ENCODE data around the gene TENT5A. TPM values are rescaled to one million over a fixed set of nuclear protein-coding genes. Genes with fewer than 3 reads are reported as not detected.

Gene TENT5A
- total and polyA plus RNA-seq, 8 donors: 7.2 to 23.2 (median 10.0) TPM

- DNase-seq: no peak
- Histone ChIP-seq H3K27me3 (no peaks in the 10 kb centered on the region), H3K27ac (no peak overlapping the region), H3K36me3 (no peaks in the 10 kb centered on the region), H3K4me1 (peaks cover 15 to 32% of the 10 kb centered on the region in 2 donors), H3K9me3 (no peaks in the 10 kb centered on the region), H3K4me3 (no peak overlapping the region)
- TF ChIP-seq CTCF (IDR thresholded peaks at IDR 0.05): no peak
- intact Hi-C loops (cut with DNase I): no loop called here
- ATAC-seq: no peak
These were observed 10.6 kb upstream of the TENT5A start for GRCh38 chr6:81763051-81763450.

GRCh38 chr6:81762606-81763005, 10.1 kb upstream of the TENT5A start:
- Histone ChIP-seq H3K27me3 (no peaks in the 10 kb centered on the region), H3K36me3 (no peaks in the 10 kb centered on the region), H3K4me3 (no peak overlapping the region), H3K9me3 (no peaks in the 10 kb centered on the region), H3K27ac (no peak overlapping the region), H3K4me1 (peaks cover 15 to 32% of the 10 kb centered on the region in 2 donors)
- intact Hi-C loops (cut with DNase I): no loop called here
- no peak for DNase-seq
- no peak for TF ChIP-seq CTCF (IDR thresholded peaks at IDR 0.05)
- ATAC-seq: no peak

GRCh38 chr6:81762132-81762531, 9.7 kb upstream of the TENT5A start:
- ATAC-seq (no peak), DNase-seq (no peak)
- Histone ChIP-seq H3K9me3 (no peaks in the 10 kb centered on the region), H3K27ac (no peak overlapping the region), H3K36me3 (no peaks in the 10 kb centered on the region), H3K4me3 (no peak overlapping the region), H3K4me1 (peaks cover 10 to 27% of the 10 kb centered on the region in 2 donors), H3K27me3 (no peaks in the 10 kb centered on the region)
- intact Hi-C loops (cut with DNase I): no loop called here
- TF ChIP-seq CTCF (IDR thresholded peaks at IDR 0.05): no peak

GRCh38 chr6:81761197-81761596, 8.7 kb upstream of the TENT5A start:
- Histone ChIP-seq H3K36me3 (no peaks in the 10 kb centered on the region), H3K4me1 (peaks cover 3 to 18% of the 10 kb centered on the region in 2 donors), H3K27ac (no peak overlapping the region), H3K9me3 (no peaks in the 10 kb centered on the region), H3K4me3 (no peak overlapping the region), H3K27me3 (no peaks in the 10 kb centered on the region)
- ATAC-seq: no peak
- TF ChIP-seq CTCF (IDR thresholded peaks at IDR 0.05): no peak
- intact Hi-C loops (cut with DNase I): no loop called here
- DNase-seq: no peak

- Histone ChIP-seq H3K9me3 (no peaks in the 10 kb centered on the region), H3K4me1 (peaks cover 0 to 6% of the 10 kb centered on the region in 2 donors), H3K27ac (no peak overlapping the region), H3K27me3 (peaks cover 0 to 5% of the 10 kb centered on the region in 2 donors), H3K4me3 (no peak overlapping the region), H3K36me3 (no peaks in the 10 kb centered on the region)
- DNase-seq: no peak
- no peak for ATAC-seq
- intact Hi-C loops (cut with DNase I): no loop called here
- no peak for TF ChIP-seq CTCF (IDR thresholded peaks at IDR 0.05)
These were observed 7.3 kb upstream of the TENT5A start for GRCh38 chr6:81759782-81760181.

Data from left lung (tissue), 10 donors.